ENCODE results near the gene XPR1.

Gene XPR1

DNA sequence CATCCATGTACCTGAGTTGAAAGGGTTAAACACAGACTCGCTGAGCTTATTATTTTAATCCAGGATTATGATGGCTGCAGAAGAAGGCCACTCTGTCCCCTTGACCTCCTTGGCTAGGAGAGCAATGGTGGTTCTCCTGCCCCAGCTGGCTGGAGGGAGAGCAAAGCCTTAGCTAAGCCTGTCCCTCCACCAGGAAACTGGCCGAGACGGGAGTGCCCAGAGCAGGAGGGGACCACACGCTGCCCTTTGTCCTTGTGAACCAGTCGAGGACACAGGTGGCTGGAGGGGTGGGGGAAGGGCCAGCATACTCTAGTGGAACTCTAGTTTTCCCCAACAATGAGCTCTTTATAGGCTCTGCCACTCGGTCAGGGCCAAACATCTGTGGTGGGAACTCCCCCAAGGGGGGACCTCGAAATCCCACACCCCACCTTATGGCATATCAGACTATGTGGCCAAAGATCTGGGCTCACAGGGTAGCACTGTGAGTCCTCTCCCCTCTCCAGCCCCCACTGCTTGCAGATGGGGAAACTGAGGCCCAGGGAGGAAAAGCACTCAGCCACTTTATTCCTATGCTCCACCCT is 293.7 kb downstream of the XPR1 start:
- in situ Hi-C loops (cut with MboI; ENCODE audit: low sequenced_read_pairs): no loop called here

GRCh38 chr1:180926164-180926981 is 294.6 kb downstream of the XPR1 start:
- in situ Hi-C loops (cut with MboI; ENCODE audit: low sequenced_read_pairs): no loop called here

GRCh38 chr1:180927348-180927747 is 295.5 kb downstream of the XPR1 start:
- in situ Hi-C loops (cut with MboI; ENCODE audit: low sequenced_read_pairs): no loop called here

DNA sequence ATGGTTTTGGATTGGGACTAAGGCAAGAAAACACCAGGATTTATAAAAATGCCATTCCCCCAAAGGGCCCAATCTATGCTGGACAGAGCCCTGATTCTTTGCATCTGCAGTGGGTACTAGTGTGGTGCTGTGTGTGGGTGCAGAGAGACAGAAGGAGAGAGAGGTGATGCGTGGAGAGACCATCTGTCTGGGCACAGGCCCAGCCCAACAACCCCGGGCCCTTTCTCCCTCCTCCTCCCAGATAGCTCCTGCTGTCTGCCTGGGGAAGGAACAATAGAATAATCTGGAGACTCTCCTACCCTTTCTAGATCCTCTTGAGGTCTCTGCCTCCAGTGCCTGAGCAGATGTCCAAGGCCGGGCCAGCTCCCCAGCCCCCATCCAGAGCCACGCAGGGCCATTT is 296.0 kb downstream of the XPR1 start:
- in situ Hi-C loops (cut with MboI; ENCODE audit: low sequenced_read_pairs): no loop called here

GRCh38 chr1:180928331-180929230 is 296.8 kb downstream of the XPR1 start:
- in situ Hi-C loops (cut with MboI; ENCODE audit: low sequenced_read_pairs): no loop called here

DNA sequence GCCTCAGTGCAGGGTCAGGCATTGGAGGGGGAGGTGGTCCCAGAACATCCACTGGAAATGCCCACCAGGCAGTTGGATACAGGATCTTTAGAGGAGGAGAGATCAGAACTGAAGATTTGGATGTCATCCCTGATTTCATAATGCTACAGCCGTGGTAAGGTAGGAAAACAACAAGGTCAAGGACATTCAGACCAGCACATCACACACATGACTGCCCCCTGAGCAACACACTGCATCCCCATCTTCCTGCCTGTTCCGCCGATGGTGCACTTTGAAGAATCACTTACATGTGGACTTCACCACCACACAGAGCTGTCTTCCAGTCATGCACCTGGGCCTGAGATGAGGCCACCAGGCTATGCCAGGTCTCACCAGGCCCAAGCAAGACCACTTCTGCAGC is 297.6 kb downstream of the XPR1 start:
- in situ Hi-C loops (cut with MboI; ENCODE audit: low sequenced_read_pairs): no loop called here

- in situ Hi-C loops (cut with MboI; ENCODE audit: low sequenced_read_pairs): no loop called here
Measured at GRCh38 chr1:180930687-180931086, 298.9 kb downstream of the XPR1 start.

DNA sequence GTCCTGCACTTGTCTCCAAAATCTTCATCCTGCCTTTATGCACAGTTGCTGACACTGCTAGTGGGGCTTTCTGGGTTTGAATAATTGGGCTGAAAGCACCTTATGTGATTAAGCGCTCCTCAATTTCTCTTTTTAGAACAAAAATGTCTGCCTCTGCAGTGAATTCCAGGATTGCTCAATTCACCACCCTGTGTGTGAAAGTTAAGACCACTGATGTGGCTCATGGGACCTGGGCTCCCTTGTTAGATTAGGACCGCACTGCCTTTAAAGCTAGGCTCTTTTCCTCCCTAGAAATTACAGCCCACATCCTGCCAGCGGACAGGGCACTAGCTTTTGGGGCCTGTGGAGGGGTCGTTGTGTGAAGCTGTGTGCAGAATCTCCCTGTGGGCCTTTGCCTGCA is 299.7 kb downstream of the XPR1 start:
- in situ Hi-C loops (cut with MboI; ENCODE audit: low sequenced_read_pairs): no loop called here

- in situ Hi-C loops (cut with MboI; ENCODE audit: low sequenced_read_pairs): no loop called here
Measured at GRCh38 chr1:180932378-180932777, 300.6 kb downstream of the XPR1 start.

GRCh38 chr1:180933141-180933540 is 301.3 kb downstream of the XPR1 start:
- in situ Hi-C loops (cut with MboI; ENCODE audit: low sequenced_read_pairs): no loop called here

GRCh38 chr1:180934563-180934962 is 302.7 kb downstream of the XPR1 start:
- in situ Hi-C loops (cut with MboI; ENCODE audit: low sequenced_read_pairs): no loop called here

GRCh38 chr1:180935326-180936109 is 303.7 kb downstream of the XPR1 start:
- in situ Hi-C loops (cut with MboI; ENCODE audit: low sequenced_read_pairs): no loop called here

GRCh38 chr1:180936110-180937011 is 304.5 kb downstream of the XPR1 start:
- in situ Hi-C loops (cut with MboI; ENCODE audit: low sequenced_read_pairs): no loop called here

GRCh38 chr1:180937012-180937372 is 305.2 kb downstream of the XPR1 start:
- in situ Hi-C loops (cut with MboI; ENCODE audit: low sequenced_read_pairs): no loop called here

GRCh38 chr1:180937624-180938225 is 305.9 kb downstream of the XPR1 start:
- in situ Hi-C loops (cut with MboI; ENCODE audit: low sequenced_read_pairs): no loop called here

DNA sequence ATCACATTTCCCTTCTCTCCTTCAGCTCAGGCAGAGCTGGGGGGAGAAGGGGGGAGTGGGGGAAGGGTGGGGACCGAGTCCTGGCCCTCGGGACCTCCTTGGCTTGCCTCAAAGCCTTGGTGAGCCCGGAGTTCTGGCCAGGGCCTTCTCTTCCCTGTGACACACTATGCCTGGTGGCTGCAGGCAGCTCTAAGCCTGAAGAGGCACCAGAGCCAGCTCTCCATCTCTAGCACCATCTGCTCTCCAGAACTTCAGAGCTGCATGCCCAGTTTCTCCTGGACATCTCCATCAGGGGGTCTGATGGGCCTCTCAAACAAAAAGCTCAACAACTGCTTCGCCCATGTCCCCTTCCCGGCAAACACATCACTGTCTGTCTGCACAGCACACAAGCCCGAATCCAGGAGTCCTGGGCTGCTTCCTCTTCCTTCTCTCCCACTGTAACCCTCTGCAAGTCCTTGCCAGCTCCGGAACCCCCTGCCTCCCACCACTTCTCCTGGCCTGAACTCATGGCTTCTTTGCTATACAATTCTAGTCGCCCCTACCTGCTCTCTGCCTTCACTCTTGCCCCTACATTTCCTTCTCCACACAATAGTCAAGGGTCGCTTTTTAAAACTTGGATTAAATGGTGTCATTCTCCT is 307.4 kb downstream of the XPR1 start:
- in situ Hi-C loops (cut with MboI; ENCODE audit: low sequenced_read_pairs): no loop called here

- in situ Hi-C loops (cut with MboI; ENCODE audit: low sequenced_read_pairs): no loop called here
Measured at GRCh38 chr1:180939711-180940103, 307.9 kb downstream of the XPR1 start.

Data from HL-60/S4 treated with retinoic acid at 250 ng/mL for 4 days and 3 days (cell line).